GM23338 (cell line): ENCODE results near the gene JMJD1C. TPM values are rescaled to one million over a fixed set of nuclear protein-coding genes. Genes with fewer than 3 reads are reported as not detected.

ENCODE experiments used
- ATAC-seq: fragments of 200-7000 bp; cut with Tn5 transposase; 3 replicates; pipeline ENCODE4 v1.9.1; 2020
- DNase-seq: peaks from one replicate; pipeline ENCODE4 v3.0.0-alpha.2; 2015; ENCODE audit warnings: low spot score
- H2AFZ ChIP-seq: fragments of 200-600 bp; sonication (generic); 2 replicates; pipeline ENCODE4 v1.8.0; 2016; ENCODE audit warnings: antibody characterized with exemption, mild to moderate bottlenecking, moderate library complexity
- H3F3A ChIP-seq: fragments of 200-600 bp; sonication (generic); replicated peaks from 2 replicates; pipeline ENCODE4 v1.8.0; 2017; ENCODE audit warnings: antibody characterized with exemption, mixed run types, low read depth
- H3K27ac ChIP-seq: fragments of 200-600 bp; sonication (generic); 2 replicates; pipeline ENCODE4 v1.6.1; 2016; ENCODE audit warnings: low read depth
- H3K27me3 ChIP-seq: fragments of 200-600 bp; sonication (generic); 2 replicates; pipeline ENCODE4 v1.8.0; 2016; ENCODE audit warnings: mild to moderate bottlenecking, mixed run types, moderate library complexity; ENCODE audit not compliant: insufficient read depth
- H3K36me3 ChIP-seq: fragments of 200-600 bp; sonication (generic); 2 replicates; pipeline ENCODE4 v1.8.0; 2016; ENCODE audit warnings: mild to moderate bottlenecking; ENCODE audit not compliant: insufficient read depth
- H3K4me1 ChIP-seq: fragments of 200-600 bp; sonication (generic); 2 replicates; pipeline ENCODE4 v1.8.0; 2016; ENCODE audit warnings: mild to moderate bottlenecking, moderate library complexity; ENCODE audit not compliant: insufficient read depth
- H3K4me2 ChIP-seq: fragments of 200-600 bp; sonication (generic); 2 replicates; pipeline ENCODE4 v1.7.1; 2017; ENCODE audit warnings: mixed run types
- H3K4me3 ChIP-seq: fragments of 200-600 bp; sonication (generic); 2 replicates; pipeline ENCODE4 v1.6.1; 2016; ENCODE audit warnings: mixed run types
- H3K79me2 ChIP-seq: fragments of 200-600 bp; sonication (generic); replicated peaks from 2 replicates; pipeline ENCODE4 v1.8.0; 2017; ENCODE audit warnings: mild to moderate bottlenecking; ENCODE audit not compliant: insufficient read depth
- H3K9me2 ChIP-seq: fragments of 200-600 bp; sonication (generic); 2 replicates; pipeline ENCODE4 v1.8.0; 2017; ENCODE audit not compliant: insufficient read depth
- H4K20me1 ChIP-seq: fragments of 200-600 bp; sonication (generic); replicated peaks from 2 replicates; pipeline ENCODE4 v1.8.0; 2017; ENCODE audit warnings: mild to moderate bottlenecking; ENCODE audit not compliant: insufficient read depth
- H3K27ac Mint-ChIP-seq: 2 replicates; pipeline ENCODE4 v1.8.0; 2020; ENCODE audit warnings: inconsistent platforms, mild to moderate bottlenecking, moderate library complexity, mixed read lengths
- H3K27me3 Mint-ChIP-seq: 3 replicates; pipeline ENCODE4 v1.8.0; 2022; ENCODE audit warnings: low read depth, mild to moderate bottlenecking, moderate library complexity, mixed read lengths, inconsistent platforms; ENCODE audit not compliant: insufficient read depth, poor library complexity
- H3K36me3 Mint-ChIP-seq: 3 replicates; pipeline ENCODE4 v1.8.0; 2021; ENCODE audit warnings: low read depth, mild to moderate bottlenecking, inconsistent platforms, moderate library complexity, mixed read lengths
- H3K4me1 Mint-ChIP-seq: 3 replicates; pipeline ENCODE4 v1.8.0; 2020; ENCODE audit warnings: mild to moderate bottlenecking, inconsistent platforms, mixed read lengths
- H3K4me3 Mint-ChIP-seq: 3 replicates; pipeline ENCODE4 v1.8.0; 2021; ENCODE audit warnings: moderate library complexity, mild to moderate bottlenecking, inconsistent platforms, mixed read lengths
- H3K9me3 Mint-ChIP-seq: 3 replicates; pipeline ENCODE4 v1.8.0; 2020; ENCODE audit warnings: moderate library complexity, mild to moderate bottlenecking, inconsistent platforms, mixed read lengths
- CREB1 ChIP-seq: fragments of 250-450 bp; sonication (Bioruptor Pico); IDR thresholded peaks from 2 replicates; pipeline ENCODE4 v1.5.0; 2020; ENCODE audit warnings: low read depth, mild to moderate bottlenecking, moderate library complexity
- EZH2 ChIP-seq: fragments of 200-600 bp; sonication (generic); IDR thresholded peaks from one replicate; pipeline ENCODE4 v1.8.0; 2017; ENCODE audit warnings: antibody characterized with exemption, mild to moderate bottlenecking, low read depth; ENCODE audit not compliant: unreplicated experiment
- EZH2phosphoT487 ChIP-seq: fragments of 200-600 bp; sonication (generic); IDR thresholded peaks from one replicate; pipeline ENCODE4 v1.8.1; 2018; ENCODE audit warnings: antibody characterized with exemption; ENCODE audit not compliant: unreplicated experiment
- NANOG ChIP-seq: IDR thresholded peaks from 2 replicates; pipeline ENCODE4 v1.6.1; 2016; ENCODE audit warnings: antibody characterized with exemption, borderline replicate concordance
- POLR2AphosphoS5 ChIP-seq: IDR thresholded peaks from 2 replicates; pipeline ENCODE4 v1.6.1; 2016; ENCODE audit warnings: antibody characterized with exemption, low read depth
- STAT1 ChIP-seq: IDR thresholded peaks from one replicate; pipeline ENCODE4 v1.6.1; 2016; ENCODE audit warnings: antibody characterized with exemption; ENCODE audit not compliant: unreplicated experiment
- ZNF114 ChIP-seq: fragments of 250-450 bp; sonication (Bioruptor Pico); IDR thresholded peaks from 2 replicates; pipeline ENCODE4 v1.5.0; 2020; ENCODE audit warnings: mild to moderate bottlenecking, moderate library complexity
- ZNF331 ChIP-seq: fragments of 250-450 bp; sonication (Bioruptor Pico); IDR thresholded peaks from 2 replicates; pipeline ENCODE4 v1.5.0; 2020; ENCODE audit warnings: low read depth, mild to moderate bottlenecking, moderate library complexity
- polyA plus RNA-seq: library from polyadenylated mRNA; unstranded; fragments of >200 nt; fragmentation: Nextera tagmentation; extraction: Ambion mirVana; gene quantifications from 2 replicates; pipeline ENCODE4 v1.2.1, GENCODE V29; 2016
- total RNA-seq: library from RNA; depleted of rRNA; stranded (reverse); fragments of >200 nt; shearing (Covaris generic); gene quantifications from 2 replicates; pipeline ENCODE4 v1.2.3, GENCODE V29; 2014
- TF ChIP-seq, protein P1 (sequence below): IDR thresholded peaks from 2 replicates; pipeline ENCODE4 v1.6.1; 2016; ENCODE audit warnings: antibody characterized with exemption
- TF ChIP-seq, protein P2 (sequence below), 2 experiments: fragments of 200-600 bp in 1 of 2; sonication (generic) in 1 of 2; conservative IDR thresholded peaks; 2 replicates each; pipeline versions ENCODE4 v1.5.1 to v1.6.1; 2016 to 2017; ENCODE audit warnings: antibody characterized with exemption in 2 of 2, low read depth in 2 of 2, mild to moderate bottlenecking in 2 of 2, moderate library complexity in 1 of 2
- TF ChIP-seq, protein P3 (sequence below): fragments of 250-450 bp; sonication (Bioruptor Pico); IDR thresholded peaks from 2 replicates; pipeline ENCODE4 v1.5.0; 2020; ENCODE audit warnings: mild to moderate bottlenecking, moderate library complexity

Gene JMJD1C
- total and polyA plus RNA-seq, 2 experiments from 2014 or later: 333 to 435 TPM

DNA sequence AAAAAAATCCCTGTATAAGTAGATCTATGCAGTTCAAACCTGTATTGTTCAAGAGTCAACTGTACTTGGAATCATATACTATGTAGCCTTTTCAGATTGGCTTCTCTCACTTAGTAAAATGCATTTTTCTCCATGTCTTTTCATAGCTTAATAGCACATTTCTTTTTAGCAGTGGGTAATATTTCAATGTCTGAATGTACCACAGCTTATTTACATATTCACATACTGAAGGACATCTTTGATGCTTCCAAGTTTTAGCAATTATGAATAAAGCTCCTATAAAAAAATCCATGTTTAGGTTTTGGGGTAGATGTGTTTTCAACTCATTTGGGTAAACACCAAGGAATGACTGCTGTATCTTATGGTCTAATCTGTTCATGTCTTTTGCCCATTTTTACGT is 177.6 kb downstream of the JMJD1C start (continued):
- TF ChIP-seq, protein P1, sequence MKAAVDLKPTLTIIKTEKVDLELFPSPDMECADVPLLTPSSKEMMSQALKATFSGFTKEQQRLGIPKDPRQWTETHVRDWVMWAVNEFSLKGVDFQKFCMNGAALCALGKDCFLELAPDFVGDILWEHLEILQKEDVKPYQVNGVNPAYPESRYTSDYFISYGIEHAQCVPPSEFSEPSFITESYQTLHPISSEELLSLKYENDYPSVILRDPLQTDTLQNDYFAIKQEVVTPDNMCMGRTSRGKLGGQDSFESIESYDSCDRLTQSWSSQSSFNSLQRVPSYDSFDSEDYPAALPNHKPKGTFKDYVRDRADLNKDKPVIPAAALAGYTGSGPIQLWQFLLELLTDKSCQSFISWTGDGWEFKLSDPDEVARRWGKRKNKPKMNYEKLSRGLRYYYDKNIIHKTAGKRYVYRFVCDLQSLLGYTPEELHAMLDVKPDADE: no peak
- no peak for TF ChIP-seq EZH2
- TF ChIP-seq NANOG: no peak

DNA sequence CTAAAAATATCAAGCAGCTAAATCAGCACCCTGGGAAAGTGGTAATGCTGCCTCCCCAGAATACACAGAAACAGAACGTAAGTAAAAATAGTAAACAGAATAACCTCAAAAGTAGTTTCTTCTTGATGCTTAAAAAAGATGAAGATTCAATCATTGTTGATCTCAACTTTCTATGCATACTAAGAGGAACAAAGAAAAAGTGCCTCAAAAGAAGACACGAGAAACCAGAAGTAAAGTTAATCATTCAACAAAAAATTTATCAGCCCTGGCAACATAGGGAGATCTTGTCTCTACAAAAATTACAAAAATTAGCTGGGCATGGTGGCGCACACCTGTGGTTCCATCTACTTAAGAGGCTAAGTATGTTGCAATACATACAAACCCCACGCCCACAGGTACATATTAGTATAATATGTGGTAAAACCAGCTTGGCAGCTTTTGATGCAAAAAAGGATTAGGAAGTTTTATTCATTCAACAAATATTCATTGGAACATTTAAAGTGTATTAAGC is 179.0 kb downstream of the JMJD1C start:
- Histone ChIP-seq H3K4me1 (peaks cover 15% of the 10 kb centered on the region), H3K4me2 (no peak overlapping the region), H3K4me3 (no peak overlapping the region), H2AFZ (no peak overlapping the region), H3K36me3 (no peaks in the 10 kb centered on the region), H3K27me3 (no peaks in the 10 kb centered on the region), H3K27ac (peak overlapping the region; percentile 6; the same call in 1 of the 2 replicates), H3K9me2 (no peaks in the 10 kb centered on the region), H4K20me1 (no peaks in the 10 kb centered on the region), H3F3A (no peaks in the 10 kb centered on the region), H3K79me2 (peaks cover 80% of the 10 kb centered on the region)
- no peaks in the 10 kb centered on the region for H3K36me3 Mint-ChIP-seq
- no peak for ATAC-seq
- no peak overlapping the region for H3K27ac Mint-ChIP-seq
- H3K4me3 Mint-ChIP-seq: no peak overlapping the region; the same call in 2 of the 3 replicates
- no peak for DNase-seq
- no peaks in the 10 kb centered on the region for H3K27me3 Mint-ChIP-seq
- H3K4me1 Mint-ChIP-seq: peaks cover 9% of the 10 kb centered on the region
- no peaks in the 10 kb centered on the region for H3K9me3 Mint-ChIP-seq
- TF ChIP-seq ZNF114 (no peak), ZNF331 (CRISPR knock-in tag) (no peak), NANOG (no peak), CREB1 (no peak), EZH2 (no peak), POLR2AphosphoS5 (no peak), EZH2phosphoT487 (no peak), STAT1 (no peak)
- TF ChIP-seq, protein P1: no peak
- TF ChIP-seq, protein P2, sequence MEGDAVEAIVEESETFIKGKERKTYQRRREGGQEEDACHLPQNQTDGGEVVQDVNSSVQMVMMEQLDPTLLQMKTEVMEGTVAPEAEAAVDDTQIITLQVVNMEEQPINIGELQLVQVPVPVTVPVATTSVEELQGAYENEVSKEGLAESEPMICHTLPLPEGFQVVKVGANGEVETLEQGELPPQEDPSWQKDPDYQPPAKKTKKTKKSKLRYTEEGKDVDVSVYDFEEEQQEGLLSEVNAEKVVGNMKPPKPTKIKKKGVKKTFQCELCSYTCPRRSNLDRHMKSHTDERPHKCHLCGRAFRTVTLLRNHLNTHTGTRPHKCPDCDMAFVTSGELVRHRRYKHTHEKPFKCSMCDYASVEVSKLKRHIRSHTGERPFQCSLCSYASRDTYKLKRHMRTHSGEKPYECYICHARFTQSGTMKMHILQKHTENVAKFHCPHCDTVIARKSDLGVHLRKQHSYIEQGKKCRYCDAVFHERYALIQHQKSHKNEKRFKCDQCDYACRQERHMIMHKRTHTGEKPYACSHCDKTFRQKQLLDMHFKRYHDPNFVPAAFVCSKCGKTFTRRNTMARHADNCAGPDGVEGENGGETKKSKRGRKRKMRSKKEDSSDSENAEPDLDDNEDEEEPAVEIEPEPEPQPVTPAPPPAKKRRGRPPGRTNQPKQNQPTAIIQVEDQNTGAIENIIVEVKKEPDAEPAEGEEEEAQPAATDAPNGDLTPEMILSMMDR (conservative IDR thresholded peaks at IDR 0.05; ENCODE audit: low read depth in 2 of 2): no peak
- TF ChIP-seq, protein P3, sequence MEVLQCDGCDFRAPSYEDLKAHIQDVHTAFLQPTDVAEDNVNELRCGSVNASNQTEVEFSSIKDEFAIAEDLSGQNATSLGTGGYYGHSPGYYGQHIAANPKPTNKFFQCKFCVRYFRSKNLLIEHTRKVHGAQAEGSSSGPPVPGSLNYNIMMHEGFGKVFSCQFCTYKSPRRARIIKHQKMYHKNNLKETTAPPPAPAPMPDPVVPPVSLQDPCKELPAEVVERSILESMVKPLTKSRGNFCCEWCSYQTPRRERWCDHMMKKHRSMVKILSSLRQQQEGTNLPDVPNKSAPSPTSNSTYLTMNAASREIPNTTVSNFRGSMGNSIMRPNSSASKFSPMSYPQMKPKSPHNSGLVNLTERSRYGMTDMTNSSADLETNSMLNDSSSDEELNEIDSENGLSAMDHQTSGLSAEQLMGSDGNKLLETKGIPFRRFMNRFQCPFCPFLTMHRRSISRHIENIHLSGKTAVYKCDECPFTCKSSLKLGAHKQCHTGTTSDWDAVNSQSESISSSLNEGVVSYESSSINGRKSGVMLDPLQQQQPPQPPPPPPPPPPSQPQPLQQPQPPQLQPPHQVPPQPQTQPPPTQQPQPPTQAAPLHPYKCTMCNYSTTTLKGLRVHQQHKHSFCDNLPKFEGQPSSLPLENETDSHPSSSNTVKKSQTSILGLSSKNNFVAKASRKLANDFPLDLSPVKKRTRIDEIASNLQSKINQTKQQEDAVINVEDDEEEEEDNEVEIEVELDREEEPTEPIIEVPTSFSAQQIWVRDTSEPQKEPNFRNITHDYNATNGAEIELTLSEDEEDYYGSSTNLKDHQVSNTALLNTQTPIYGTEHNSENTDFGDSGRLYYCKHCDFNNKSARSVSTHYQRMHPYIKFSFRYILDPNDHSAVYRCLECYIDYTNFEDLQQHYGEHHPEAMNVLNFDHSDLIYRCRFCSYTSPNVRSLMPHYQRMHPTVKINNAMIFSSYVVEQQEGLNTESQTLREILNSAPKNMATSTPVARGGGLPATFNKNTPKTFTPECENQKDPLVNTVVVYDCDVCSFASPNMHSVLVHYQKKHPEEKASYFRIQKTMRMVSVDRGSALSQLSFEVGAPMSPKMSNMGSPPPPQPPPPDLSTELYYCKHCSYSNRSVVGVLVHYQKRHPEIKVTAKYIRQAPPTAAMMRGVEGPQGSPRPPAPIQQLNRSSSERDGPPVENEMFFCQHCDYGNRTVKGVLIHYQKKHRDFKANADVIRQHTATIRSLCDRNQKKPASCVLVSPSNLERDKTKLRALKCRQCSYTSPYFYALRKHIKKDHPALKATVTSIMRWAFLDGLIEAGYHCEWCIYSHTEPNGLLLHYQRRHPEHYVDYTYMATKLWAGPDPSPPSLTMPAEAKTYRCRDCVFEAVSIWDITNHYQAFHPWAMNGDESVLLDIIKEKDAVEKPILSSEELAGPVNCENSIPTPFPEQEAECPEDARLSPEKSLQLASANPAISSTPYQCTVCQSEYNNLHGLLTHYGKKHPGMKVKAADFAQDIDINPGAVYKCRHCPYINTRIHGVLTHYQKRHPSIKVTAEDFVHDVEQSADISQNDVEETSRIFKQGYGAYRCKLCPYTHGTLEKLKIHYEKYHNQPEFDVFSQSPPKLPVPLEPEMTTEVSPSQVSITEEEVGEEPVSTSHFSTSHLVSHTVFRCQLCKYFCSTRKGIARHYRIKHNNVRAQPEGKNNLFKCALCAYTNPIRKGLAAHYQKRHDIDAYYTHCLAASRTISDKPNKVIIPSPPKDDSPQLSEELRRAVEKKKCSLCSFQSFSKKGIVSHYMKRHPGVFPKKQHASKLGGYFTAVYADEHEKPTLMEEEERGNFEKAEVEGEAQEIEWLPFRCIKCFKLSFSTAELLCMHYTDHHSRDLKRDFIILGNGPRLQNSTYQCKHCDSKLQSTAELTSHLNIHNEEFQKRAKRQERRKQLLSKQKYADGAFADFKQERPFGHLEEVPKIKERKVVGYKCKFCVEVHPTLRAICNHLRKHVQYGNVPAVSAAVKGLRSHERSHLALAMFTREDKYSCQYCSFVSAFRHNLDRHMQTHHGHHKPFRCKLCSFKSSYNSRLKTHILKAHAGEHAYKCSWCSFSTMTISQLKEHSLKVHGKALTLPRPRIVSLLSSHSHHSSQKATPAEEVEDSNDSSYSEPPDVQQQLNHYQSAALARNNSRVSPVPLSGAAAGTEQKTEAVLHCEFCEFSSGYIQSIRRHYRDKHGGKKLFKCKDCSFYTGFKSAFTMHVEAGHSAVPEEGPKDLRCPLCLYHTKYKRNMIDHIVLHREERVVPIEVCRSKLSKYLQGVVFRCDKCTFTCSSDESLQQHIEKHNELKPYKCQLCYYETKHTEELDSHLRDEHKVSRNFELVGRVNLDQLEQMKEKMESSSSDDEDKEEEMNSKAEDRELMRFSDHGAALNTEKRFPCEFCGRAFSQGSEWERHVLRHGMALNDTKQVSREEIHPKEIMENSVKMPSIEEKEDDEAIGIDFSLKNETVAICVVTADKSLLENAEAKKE: no peak
